Adrenal gland (tissue), 5 donors: Measurements from ENCODE around the gene WWC2.

Experiments
- CTCF ChIP-seq, 6 experiments: fragments of 450-650 bp in 4 of 6; fragments of 200-600 bp in 2 of 6; sonication (generic) in 1 of 6; IDR thresholded peaks; 1 replicate in 5 of 6; 2 replicates in 1 of 6; pipeline versions ENCODE4 v1.5.1 to v1.8.0; 2016 to 2021; ENCODE audit warnings: antibody characterized with exemption in 6 of 6, mild to moderate bottlenecking in 2 of 6, moderate library complexity in 1 of 6
- POLR2A ChIP-seq, 2 donors: fragments of 450-650 bp; IDR thresholded peaks; one replicate each; pipeline ENCODE4 v1.6.1; 2017; ENCODE audit warnings: antibody characterized with exemption in 2 of 2, mild to moderate bottlenecking in 2 of 2, moderate library complexity in 1 of 2
- donor health status: DM: no; HTN: no; CAD: no.

GRCh38 chr4:183186813-183187212 is 87.8 kb downstream of the WWC2 start:
- TF ChIP-seq CTCF (IDR thresholded peaks at IDR 0.05) (no peak), POLR2A (IDR thresholded peaks at IDR 0.05) (no peak)
